ENCODE data around the gene VASP. TPM values are rescaled to one million over a fixed set of nuclear protein-coding genes. Genes with fewer than 3 reads are reported as not detected.

Gene VASP
- total RNA-seq, result 100 to 1,000 TPM; 166 to 180 TPM

- ATAC-seq (ENCODE audit: low read depth) (peak; percentile 66), DNase-seq (peak; percentile 92)
- H3K4me3 Mint-ChIP-seq, result peak within 1 kb of the TSS; percentile 98
- H3K4me1 Mint-ChIP-seq, result peaks cover 31% of the 10 kb centered on the region
- no peaks in the 10 kb centered on the region for H3K9me3 Mint-ChIP-seq
- H3K36me3 Mint-ChIP-seq, result peaks cover 12% of the 10 kb centered on the region
- no peaks in the 10 kb centered on the region for H3K27me3 Mint-ChIP-seq
- peak within 1 kb of the TSS; percentile 96 for H3K27ac Mint-ChIP-seq
- POLR2A ChIA-PET, result interaction anchor here (0.6 to 1.9 kb wide), 9 partner anchors 8 to 135 kb away, joined by 3 to 16 read pairs (median 4); partner anchors contain the start of genes EML2, OPA3 and PPM1N
Measured at GRCh38 chr19:45506989-45507871, at the start of gene VASP. VASP (plus strand) TSS chr19:45507479; CDS start chr19:45507772, 293 bp downstream.

GRCh38 chr19:45457776-45458175 is 49.5 kb upstream of the VASP start:
- no peak overlapping the region for H3K4me3 Mint-ChIP-seq

GRCh38 chr19:45460807-45461347 is 46.4 kb upstream of the VASP start:
- Mint-ChIP-seq H3K9me3 (no peaks in the 10 kb centered on the region), H3K4me1 (peaks cover 7% of the 10 kb centered on the region), H3K4me3 (no peak overlapping the region), H3K27ac (no peak overlapping the region), H3K27me3 (peaks cover 26% of the 10 kb centered on the region), H3K36me3 (no peaks in the 10 kb centered on the region)
- DNase-seq (no peak), ATAC-seq (ENCODE audit: low read depth) (no peak)
- POLR2A ChIA-PET, result interaction anchor here (1.1 kb wide), 1 partner anchor 9 kb away, joined by 5 read pairs; no protein-coding TSS in a partner anchor

More at GRCh38 chr19:45457776-45458175, 49.5 kb upstream of the VASP start:
- DNase-seq, result no peak
- Mint-ChIP-seq H3K36me3 (no peaks in the 10 kb centered on the region), H3K4me1 (peaks cover 13% of the 10 kb centered on the region), H3K27ac (no peak overlapping the region), H3K9me3 (no peaks in the 10 kb centered on the region), H3K27me3 (peaks cover 33% of the 10 kb centered on the region)
- POLR2A ChIA-PET, result interaction anchor here (0.6 kb wide), 1 partner anchor 181 kb away, joined by 3 read pairs; the partner anchor contains the start of gene EML2
- no peak for ATAC-seq (ENCODE audit: low read depth)

- no peaks in the 10 kb centered on the region for H3K9me3 Mint-ChIP-seq
- POLR2A ChIA-PET, result interaction anchor here (0.6 kb wide), 1 partner anchor 180 kb away, joined by 3 read pairs; no protein-coding TSS in a partner anchor
- no peak overlapping the region for H3K27ac Mint-ChIP-seq
- H3K4me1 Mint-ChIP-seq, result peaks cover 1% of the 10 kb centered on the region
- peaks cover 26% of the 10 kb centered on the region for H3K27me3 Mint-ChIP-seq
- no peaks in the 10 kb centered on the region for H3K36me3 Mint-ChIP-seq
- no peak overlapping the region for H3K4me3 Mint-ChIP-seq
- no peak for DNase-seq
- no peak for ATAC-seq (ENCODE audit: low read depth)
Measured at GRCh38 chr19:45462174-45462573, 45.1 kb upstream of the VASP start.

GRCh38 chr19:45463241-45463640 is 44.0 kb upstream of the VASP start:
- peaks cover 5% of the 10 kb centered on the region for H3K4me1 Mint-ChIP-seq
- no peak overlapping the region for H3K27ac Mint-ChIP-seq
- peaks cover 21% of the 10 kb centered on the region for H3K27me3 Mint-ChIP-seq
- H3K9me3 Mint-ChIP-seq, result no peaks in the 10 kb centered on the region
- DNase-seq (no peak), ATAC-seq (ENCODE audit: low read depth) (no peak)
- POLR2A ChIA-PET, result no interaction called here
- H3K4me3 Mint-ChIP-seq, result no peak overlapping the region
- H3K36me3 Mint-ChIP-seq, result no peaks in the 10 kb centered on the region

GRCh38 chr19:45464274-45464673 is 43.0 kb upstream of the VASP start:
- H3K9me3 Mint-ChIP-seq, result no peaks in the 10 kb centered on the region
- H3K4me1 Mint-ChIP-seq, result peaks cover 9% of the 10 kb centered on the region
- H3K27ac Mint-ChIP-seq, result no peak overlapping the region
- peaks cover 21% of the 10 kb centered on the region for H3K27me3 Mint-ChIP-seq
- ATAC-seq (ENCODE audit: low read depth), result no peak
- H3K36me3 Mint-ChIP-seq, result no peaks in the 10 kb centered on the region
- no peak for DNase-seq
- POLR2A ChIA-PET, result no interaction called here
- no peak overlapping the region for H3K4me3 Mint-ChIP-seq

- no peak overlapping the region for H3K27ac Mint-ChIP-seq
- DNase-seq (no peak), ATAC-seq (ENCODE audit: low read depth) (no peak)
- H3K4me3 Mint-ChIP-seq, result no peak overlapping the region
- peaks cover 21% of the 10 kb centered on the region for H3K27me3 Mint-ChIP-seq
- POLR2A ChIA-PET, result no interaction called here
- H3K4me1 Mint-ChIP-seq, result peaks cover 13% of the 10 kb centered on the region
- no peaks in the 10 kb centered on the region for H3K9me3 Mint-ChIP-seq
- no peaks in the 10 kb centered on the region for H3K36me3 Mint-ChIP-seq
Measured at GRCh38 chr19:45464852-45465441, 42.3 kb upstream of the VASP start.

GRCh38 chr19:45467115-45467455 is 40.2 kb upstream of the VASP start:
- Mint-ChIP-seq H3K27ac (peak overlapping the region; percentile 97), H3K27me3 (peaks cover 23% of the 10 kb centered on the region), H3K4me3 (peak overlapping the region; percentile 93), H3K4me1 (peaks cover 13% of the 10 kb centered on the region), H3K36me3 (no peaks in the 10 kb centered on the region), H3K9me3 (no peaks in the 10 kb centered on the region)
- POLR2A ChIA-PET, result interaction anchor here (0.9 to 4.8 kb wide), 7 partner anchors 11 to 48 kb away, joined by 4 to 60 read pairs (median 30); no protein-coding TSS in a partner anchor
- no peak for ATAC-seq (ENCODE audit: low read depth)
- no peak for DNase-seq

- H3K9me3 Mint-ChIP-seq, result no peaks in the 10 kb centered on the region
- peaks cover 26% of the 10 kb centered on the region for H3K27me3 Mint-ChIP-seq
- DNase-seq (peak; percentile 96), ATAC-seq (ENCODE audit: low read depth) (peak; percentile 6)
- H3K4me3 Mint-ChIP-seq, result peak within 1 kb of the TSS; percentile 93
- H3K27ac Mint-ChIP-seq, result peak within 1 kb of the TSS; percentile 97
- POLR2A ChIA-PET, result interaction anchor here (0.6 to 4.8 kb wide), 9 partner anchors 10 to 300 kb away, joined by 3 to 60 read pairs (median 5); no protein-coding TSS in a partner anchor
- peaks cover 13% of the 10 kb centered on the region for H3K4me1 Mint-ChIP-seq
- H3K36me3 Mint-ChIP-seq, result no peaks in the 10 kb centered on the region
Measured at GRCh38 chr19:45467456-45468158, 39.7 kb upstream of the VASP start, which contains the start of gene FOSB. FOSB (plus strand) TSS chr19:45467996; CDS start chr19:45468587, 591 bp downstream.

GRCh38 chr19:45468159-45468651 is 39.1 kb upstream of the VASP start:
- H3K4me3 Mint-ChIP-seq, result peak overlapping the region; percentile 93
- POLR2A ChIA-PET, result interaction anchor here (0.6 to 4.8 kb wide), 10 partner anchors 10 to 299 kb away, joined by 3 to 60 read pairs (median 9); no protein-coding TSS in a partner anchor
- H3K27me3 Mint-ChIP-seq, result peaks cover 31% of the 10 kb centered on the region
- no peaks in the 10 kb centered on the region for H3K36me3 Mint-ChIP-seq
- ATAC-seq (ENCODE audit: low read depth), result no peak
- peaks cover 16% of the 10 kb centered on the region for H3K4me1 Mint-ChIP-seq
- DNase-seq, result peak; percentile 68
- peak overlapping the region; percentile 97 for H3K27ac Mint-ChIP-seq
- no peaks in the 10 kb centered on the region for H3K9me3 Mint-ChIP-seq

- ATAC-seq (ENCODE audit: low read depth) (peak; percentile 19), DNase-seq (no peak)
- Mint-ChIP-seq H3K4me3 (peak overlapping the region; percentile 93), H3K27me3 (peaks cover 35% of the 10 kb centered on the region), H3K9me3 (no peaks in the 10 kb centered on the region), H3K4me1 (peaks cover 16% of the 10 kb centered on the region), H3K27ac (peak overlapping the region; percentile 97), H3K36me3 (no peaks in the 10 kb centered on the region)
- POLR2A ChIA-PET, result interaction anchor here (0.9 to 4.8 kb wide), 16 partner anchors 8 to 177 kb away, joined by 3 to 60 read pairs (median 4); no protein-coding TSS in a partner anchor
Measured at GRCh38 chr19:45468803-45469131, 38.5 kb upstream of the VASP start.

GRCh38 chr19:45469132-45469944 is 37.9 kb upstream of the VASP start:
- peak; percentile 96 for DNase-seq
- POLR2A ChIA-PET, result interaction anchor here (0.9 to 4.8 kb wide), 19 partner anchors 8 to 176 kb away, joined by 3 to 60 read pairs (median 4); no protein-coding TSS in a partner anchor
- H3K4me3 Mint-ChIP-seq, result peak overlapping the region; percentile 93
- peak; percentile 62 for ATAC-seq (ENCODE audit: low read depth)
- H3K27me3 Mint-ChIP-seq, result peaks cover 41% of the 10 kb centered on the region
- peaks cover 16% of the 10 kb centered on the region for H3K4me1 Mint-ChIP-seq
- no peaks in the 10 kb centered on the region for H3K9me3 Mint-ChIP-seq
- H3K27ac Mint-ChIP-seq, result peak overlapping the region; percentile 97
- no peaks in the 10 kb centered on the region for H3K36me3 Mint-ChIP-seq
